GM12875 (cell line): ENCODE measurements around the gene YIF1A.

Experiments
- H3K4me3 ChIP-seq: one replicate; pipeline ENCODE4 v1.5.1; 2011; ENCODE audit warnings: low read depth, low read length, control low read depth
- CTCF ChIP-seq: IDR thresholded peaks from 2 replicates; pipeline ENCODE4 v1.5.1; 2011; ENCODE audit warnings: low read depth, mild to moderate bottlenecking, control low read depth, inconsistent platforms, low read length, moderate library complexity, borderline replicate concordance; ENCODE audit not compliant: insufficient read depth

Gene YIF1A

GRCh38 chr11:66328302-66329144 lies 39.6 kb upstream of the YIF1A start:
- no peak overlapping the region for H3K4me3 ChIP-seq
- TF ChIP-seq CTCF: peak; percentile 91

GRCh38 chr11:66328031-66328301 lies 39.0 kb upstream of the YIF1A start:
- no peak for TF ChIP-seq CTCF
- H3K4me3 ChIP-seq: no peak overlapping the region

- TF ChIP-seq CTCF: no peak
- no peak overlapping the region for H3K4me3 ChIP-seq
Measured at GRCh38 chr11:66327171-66328030, 38.5 kb upstream of the YIF1A start.

- TF ChIP-seq CTCF: no peak
- H3K4me3 ChIP-seq: no peak overlapping the region
Measured at GRCh38 chr11:66326261-66327111, 37.5 kb upstream of the YIF1A start.

GRCh38 chr11:66325263-66325671 lies 36.3 kb upstream of the YIF1A start:
- H3K4me3 ChIP-seq: no peak overlapping the region
- TF ChIP-seq CTCF: no peak

- H3K4me3 ChIP-seq: no peak overlapping the region
- TF ChIP-seq CTCF: no peak
Measured at GRCh38 chr11:66324664-66325063, 35.7 kb upstream of the YIF1A start.
